Midbrain (tissue), 1 donor: ENCODE results near the gene DDO.
"Not testable (repeated sequence)": the region's sequence is repeated elsewhere in the genome, so short reads cannot be mapped to it uniquely, and the experiment has no call there.

ENCODE experiments used
- DNase-seq: peaks from one replicate; lab custom pipeline; 2025; lab: John Stamatoyannopoulos, UW

DDO gene, protein sequence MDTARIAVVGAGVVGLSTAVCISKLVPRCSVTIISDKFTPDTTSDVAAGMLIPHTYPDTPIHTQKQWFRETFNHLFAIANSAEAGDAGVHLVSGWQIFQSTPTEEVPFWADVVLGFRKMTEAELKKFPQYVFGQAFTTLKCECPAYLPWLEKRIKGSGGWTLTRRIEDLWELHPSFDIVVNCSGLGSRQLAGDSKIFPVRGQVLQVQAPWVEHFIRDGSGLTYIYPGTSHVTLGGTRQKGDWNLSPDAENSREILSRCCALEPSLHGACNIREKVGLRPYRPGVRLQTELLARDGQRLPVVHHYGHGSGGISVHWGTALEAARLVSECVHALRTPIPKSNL

DNA sequence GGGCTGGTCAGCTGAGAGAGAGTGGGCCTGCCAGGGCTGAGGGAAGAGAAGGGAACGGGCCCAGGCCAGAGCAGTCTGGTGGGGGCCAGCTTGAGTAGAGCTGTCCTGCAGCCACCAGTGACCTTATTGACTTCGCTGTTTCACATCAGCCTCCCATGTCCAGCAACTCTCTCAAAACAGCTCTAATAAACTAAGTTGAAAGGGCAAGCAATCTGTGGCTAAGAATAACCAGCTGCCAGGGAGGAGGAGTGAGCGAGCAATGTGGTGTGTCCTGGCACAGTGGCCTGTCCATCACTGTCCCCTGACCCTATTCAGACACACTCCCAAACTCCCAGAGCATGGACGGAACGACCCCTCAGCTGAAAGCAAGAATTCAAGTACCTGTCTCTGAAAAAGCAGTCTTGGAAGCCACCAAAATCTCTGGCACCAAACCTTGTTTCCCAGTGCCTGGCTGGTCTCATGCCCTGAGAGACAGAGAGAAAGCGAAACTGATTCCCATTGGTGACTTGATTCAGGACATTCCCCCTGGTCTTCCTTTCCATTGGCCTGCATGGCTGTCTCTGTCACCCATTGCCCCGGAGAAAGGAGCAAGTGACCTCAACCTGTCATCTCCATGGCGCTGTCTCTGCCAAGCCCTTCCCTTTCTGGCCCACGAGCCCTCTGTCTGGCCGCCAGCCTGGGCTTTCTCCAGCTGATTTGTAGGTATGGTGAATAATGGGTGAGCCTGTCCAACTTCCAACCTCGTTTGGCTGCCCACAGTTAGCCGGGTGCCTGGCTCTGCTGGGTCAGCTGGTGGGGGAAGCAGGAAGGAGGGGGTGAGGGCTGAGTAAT lies at the start of gene DDO:
Gene DDO (minus strand): TSS at position 490 of the 831 bp plus-strand sequence. CDS start 2,113 bp downstream, outside the sequence.
- DNase-seq, result peak; percentile 86

DNA sequence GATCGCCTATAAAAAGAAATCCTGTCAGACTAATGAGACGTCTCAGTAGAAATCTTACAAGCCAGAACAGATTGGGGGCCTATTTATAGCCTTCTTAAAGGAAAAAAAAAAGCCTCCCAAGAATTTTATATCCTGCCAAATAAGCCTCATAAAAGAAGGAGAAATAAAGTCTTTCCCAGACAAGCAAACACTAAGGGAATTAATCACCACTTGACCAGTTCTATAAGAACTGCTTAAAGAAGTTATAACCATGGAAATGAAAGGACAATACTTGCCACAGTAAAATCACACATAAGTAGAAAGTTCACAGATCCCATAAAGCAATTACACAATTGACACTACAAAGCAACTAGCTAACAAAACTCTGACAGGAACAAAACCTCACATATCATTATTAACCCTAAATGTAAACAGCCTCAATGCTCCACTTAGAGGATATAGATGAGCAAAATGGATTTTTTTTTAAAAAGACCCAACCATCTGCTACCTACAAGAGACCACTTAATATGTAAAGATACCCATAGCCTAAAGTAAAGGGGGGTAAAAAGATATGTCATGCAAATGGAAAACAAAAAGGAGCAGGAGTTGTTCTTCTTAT lies 47.6 kb upstream of the DDO start:
- DNase-seq, result no peak

DNA sequence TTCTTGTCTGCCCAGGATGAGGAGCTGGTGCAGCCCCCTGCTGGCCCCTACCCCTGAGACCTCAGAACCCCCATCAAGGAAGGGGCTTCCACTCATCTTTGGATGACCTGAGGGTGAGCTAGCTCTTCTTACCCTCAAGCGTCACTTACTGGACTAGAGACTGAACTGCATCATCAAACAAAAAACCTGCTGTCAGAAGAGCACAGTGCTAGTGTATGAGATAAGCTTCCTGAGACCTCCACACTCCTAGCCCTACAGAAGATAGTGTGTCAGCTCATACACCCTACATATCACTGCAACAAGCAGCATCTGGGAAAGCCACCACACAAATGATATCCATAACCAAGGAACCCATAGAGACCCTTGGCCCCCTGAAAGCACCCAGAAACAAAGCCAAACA lies 46.0 kb upstream of the DDO start:
- no peak for DNase-seq

DNA sequence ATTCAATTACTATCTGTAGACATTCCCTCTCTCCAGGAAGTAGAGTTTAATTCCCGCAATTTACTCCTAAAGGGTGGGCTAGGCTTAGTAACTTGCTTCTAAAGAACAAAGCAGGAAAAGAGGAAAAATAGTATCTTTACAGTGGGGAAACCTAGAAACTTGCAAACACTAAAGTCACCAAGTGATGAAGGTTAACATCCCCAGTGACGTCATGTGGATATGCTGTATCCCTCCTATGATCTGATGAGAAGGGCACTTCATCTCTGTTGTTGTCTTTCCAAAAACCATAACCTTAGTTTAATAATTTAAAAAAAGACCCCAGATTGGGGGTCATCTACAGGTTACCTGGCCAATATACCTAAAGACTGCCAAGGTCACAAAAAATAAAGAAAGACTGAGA lies 43.8 kb upstream of the DDO start:
- DNase-seq, result no peak

DNA sequence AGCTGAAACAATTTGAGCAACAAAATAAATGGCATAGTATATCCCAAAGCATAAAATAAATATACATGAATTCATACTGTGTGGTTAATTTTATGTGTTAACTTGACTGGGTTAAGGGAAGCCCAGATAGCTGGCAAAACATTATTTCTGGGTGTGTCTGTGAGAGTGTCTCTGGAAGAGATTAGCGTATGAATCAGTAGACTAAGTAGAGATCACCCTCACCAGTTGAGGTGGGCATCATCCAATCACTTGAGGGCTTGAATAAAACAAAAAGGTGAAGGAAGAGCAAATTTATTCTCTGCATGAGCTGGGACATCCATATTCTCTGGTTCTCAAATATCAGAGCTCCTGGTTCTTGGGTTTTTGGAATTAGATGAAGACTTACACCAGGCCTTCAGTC lies 43.1 kb upstream of the DDO start:
- no peak for DNase-seq

DNA sequence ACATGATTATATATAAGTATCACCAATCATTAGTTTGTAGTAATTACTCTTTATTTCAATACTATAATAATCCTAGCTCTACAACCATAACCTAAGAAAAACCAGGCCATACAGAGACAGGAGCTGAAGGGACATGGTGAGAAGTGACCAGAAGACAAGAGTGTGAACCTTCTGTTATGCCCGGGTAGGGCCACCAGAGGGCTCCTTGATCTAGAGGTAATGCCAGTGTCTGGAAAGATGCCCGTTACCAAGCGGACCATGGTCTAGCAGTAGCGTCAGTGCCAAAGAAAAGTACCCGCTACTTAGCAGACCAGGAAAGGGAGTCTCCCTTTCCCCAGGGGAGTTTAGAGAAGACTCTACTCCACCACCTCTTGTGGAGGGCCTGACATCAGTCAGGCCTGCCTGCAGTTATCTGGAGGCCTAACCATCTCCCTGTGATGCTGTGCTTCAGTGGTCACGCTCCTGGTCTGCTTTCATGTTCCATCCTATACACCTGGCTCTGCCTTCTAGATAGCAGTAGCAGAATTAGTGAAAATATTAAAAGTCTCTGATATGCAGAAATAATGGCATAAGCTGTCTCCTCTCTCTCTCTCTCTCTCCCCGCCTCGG lies 42.3 kb upstream of the DDO start:
- not testable (repeated sequence) for DNase-seq

DNA sequence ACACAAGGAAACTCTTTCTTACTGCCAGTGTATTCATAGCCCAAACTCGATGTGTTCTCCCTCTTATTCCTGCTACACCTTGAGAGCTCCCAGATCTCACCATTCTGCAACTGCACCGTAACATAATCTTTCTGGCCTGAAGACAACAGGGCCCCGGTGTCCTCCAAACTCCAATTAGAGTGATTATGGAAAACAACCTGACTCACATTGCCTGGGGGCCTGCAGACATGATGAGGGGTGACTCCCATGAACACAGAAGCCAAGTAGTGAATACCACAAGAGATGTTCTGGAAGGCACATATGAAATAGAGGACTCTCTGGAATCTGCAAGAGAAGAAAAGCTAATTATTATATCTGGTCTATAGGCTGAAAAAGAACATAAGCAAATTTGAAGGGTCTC lies 41.3 kb upstream of the DDO start:
- DNase-seq, result no peak

DNA sequence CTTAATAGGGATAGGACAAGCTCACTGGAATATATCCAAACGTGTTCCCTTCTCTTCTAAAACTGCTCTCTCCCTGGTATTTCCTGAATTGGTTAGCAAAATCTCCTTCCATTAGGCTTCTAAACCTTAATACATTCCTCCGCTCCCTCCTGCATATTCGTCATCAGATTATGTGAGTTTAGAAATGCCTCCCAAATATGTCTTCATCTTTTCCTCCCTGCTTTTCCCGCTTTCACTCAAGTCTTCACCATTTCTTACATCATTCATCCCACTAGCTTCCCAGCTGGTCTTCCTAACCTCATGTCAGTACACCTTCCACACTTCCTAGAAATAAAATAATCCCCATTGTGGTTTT lies 34.1 kb upstream of the DDO start:
- no peak for DNase-seq

DNA sequence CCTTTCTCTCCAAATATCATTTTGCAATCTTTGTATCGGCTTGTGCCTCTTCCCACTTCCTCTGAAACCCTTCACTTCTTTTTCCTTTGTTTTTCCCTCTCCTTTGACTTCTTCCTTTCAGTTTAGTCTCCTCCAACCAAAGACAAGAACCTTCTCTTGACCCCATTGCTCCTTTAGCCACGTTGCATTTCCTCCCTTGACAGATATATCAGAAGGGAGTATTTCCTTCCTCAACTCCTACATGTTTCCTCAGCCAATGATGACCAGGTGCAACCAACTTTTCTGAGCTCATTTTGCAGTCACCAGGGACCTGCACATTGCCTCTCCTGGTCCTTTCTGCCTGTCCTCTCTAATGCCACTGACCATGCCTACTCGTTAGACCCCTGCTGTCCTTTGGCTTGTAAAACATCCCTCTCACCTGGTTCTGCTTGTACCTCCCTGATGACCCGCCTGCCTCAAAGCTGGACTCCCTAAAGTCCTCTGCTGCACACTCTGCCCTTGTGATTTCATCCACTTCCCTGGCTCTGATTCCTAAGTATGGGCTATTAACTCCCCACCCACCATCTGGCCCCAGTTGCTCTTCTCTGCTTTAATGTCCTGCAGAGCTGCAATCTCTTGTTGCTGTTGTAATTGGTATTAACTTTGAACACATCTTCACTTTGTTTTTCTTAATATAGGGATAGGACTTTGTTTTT lies 33.6 kb upstream of the DDO start:
- no peak for DNase-seq

DNA sequence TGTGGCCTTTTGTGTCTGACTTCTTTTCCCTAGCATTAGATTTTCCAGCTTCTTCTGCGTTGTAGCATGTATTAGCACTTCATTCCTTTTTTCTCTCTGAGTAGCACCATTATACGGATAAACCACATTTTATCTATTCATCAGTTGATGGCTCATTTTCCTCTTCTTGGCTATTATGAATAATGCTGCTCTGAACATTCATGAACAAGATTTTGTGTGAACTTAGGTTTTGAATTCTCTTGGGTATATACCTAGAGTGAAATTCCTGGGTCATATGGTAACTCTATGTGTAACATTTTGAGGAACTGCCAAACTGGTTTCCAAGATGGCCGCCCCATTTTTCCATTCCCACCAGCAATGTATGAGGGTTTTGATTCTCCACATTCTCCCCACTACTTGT lies 32.4 kb upstream of the DDO start:
- DNase-seq, result no peak

DNA sequence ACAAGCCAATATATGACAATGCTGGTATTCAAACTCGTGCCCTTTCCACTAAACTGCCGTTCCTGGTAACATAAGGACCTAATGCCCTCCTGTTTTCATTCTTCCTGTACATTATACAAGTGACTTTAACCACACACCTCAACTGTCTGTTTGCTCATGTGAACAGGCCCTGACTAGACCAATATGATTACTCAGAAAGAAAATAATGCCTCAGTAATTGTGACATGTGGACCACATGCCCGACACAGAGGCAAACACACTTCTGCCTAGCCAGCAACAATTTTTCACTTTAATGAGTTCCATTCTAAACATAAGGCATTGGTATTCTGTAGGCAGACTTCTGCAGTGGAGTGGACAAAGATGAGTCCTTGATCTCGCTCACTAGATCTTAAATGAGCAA lies 31.0 kb upstream of the DDO start:
- no peak for DNase-seq

DNA sequence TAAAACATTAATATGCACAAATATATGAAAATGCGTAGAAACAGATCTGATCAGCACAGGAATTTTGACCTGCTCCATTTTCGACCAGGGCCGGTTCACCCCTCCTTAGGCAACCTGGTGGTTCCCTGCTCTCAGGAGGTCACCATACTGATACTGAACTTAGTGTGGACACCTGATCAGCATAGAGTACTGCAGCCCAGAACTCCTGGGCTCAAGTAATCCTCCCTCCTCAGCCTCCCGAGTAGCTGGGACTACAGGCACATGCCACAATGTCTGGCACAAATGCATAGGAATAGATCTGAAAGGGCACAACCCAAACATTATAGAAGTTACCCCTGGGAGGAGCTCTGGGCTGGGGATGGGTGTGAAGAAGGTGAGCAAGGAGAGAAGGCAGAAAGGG lies 24.7 kb upstream of the DDO start:
- no peak for DNase-seq

DNA sequence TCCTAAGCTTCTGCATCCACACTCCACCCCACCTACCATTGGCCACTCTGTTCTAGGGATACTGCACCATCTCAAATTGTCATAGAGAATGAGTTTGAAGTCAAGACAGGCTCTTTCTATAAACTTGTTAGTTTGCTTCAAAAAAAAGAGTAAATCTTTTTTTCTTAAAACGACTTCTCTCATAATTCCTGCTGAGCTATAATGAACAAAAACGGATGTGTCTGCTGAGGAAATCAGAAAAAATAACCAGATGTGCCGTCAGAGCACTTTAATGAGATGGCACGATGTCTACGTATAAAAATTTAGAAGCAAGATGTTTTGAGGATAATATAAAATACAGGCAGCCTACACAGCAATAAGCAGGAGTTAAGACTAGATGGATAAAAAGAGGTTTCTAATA lies 24.0 kb upstream of the DDO start:
- no peak for DNase-seq

DNA sequence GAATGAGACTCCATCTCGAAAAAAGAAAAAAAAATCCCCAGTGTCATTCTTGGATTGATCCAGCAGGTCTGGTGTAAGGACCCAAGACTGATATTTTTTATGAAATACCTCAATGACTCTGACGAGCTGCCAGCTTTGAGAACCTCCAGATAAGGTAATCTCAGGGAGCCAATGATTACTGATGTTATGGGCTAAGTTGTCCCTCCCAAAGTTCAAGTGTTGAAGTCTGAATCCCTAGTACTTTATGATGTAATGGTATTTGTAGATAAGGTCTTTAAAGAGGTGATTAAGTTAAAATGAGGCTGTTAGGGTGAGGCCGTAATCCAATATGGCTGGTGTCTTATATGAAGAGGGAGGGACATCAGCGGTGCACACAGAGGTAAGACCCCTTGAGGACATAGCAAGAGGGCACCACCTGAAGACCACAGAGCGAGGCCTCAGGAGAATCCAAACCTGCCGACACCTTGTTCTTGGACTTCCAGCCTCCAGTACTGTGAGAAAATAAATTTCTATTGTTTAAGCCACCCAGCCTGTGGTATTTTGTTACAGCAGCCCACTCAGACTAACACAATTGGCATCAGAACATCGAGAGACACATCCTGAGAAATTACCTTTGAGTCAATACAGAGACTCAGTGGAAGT lies 19.7 kb upstream of the DDO start:
- DNase-seq, result no peak

DNA sequence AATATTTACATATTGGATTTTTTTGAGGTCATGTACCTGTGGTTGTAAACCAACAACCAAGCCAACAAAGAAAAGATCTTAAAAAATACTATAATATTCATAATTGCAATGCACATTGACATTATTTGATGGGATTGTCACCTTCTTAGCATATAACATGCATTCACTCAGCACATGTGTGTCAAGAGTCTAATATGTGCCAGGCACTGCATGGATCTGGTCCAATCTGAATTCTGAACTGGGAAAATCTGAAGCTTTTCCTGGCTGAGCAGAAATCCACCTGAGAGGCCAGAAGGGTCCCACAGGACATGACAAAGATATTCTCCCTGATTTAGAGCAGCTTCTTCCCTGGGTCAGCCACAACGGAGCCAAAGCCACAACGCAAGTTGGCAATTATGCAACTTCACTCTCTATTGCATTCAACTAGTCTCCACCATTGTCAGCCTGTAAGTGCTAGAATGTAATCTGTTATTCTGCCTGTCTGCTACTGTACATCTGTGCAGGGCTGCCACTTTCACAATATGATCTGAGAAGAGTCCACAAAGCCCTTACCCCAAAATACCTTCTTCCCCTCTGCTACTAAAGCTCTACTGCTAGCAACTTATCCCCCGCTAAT lies 17.0 kb upstream of the DDO start:
- DNase-seq, result no peak

DNA sequence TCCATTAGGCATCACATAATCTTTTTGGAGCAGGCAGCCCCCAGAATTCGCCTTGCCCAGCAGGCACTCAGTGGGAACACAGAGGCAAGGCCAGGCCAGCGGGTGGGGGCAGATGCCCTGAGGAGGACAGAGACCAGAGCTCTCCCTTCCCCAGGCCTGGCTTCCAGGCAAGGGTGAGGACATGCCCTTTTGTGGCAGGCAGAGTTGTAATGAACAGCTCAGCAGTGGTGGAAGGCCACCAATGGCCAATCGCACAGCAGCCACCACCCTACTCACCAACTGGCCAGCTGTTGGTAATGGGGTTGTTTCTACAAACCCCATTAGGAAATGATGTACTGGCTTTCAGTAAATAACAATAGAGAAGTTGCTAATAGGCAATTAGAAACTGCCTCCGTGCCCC lies 15.4 kb upstream of the DDO start:
- no peak for DNase-seq

DNA sequence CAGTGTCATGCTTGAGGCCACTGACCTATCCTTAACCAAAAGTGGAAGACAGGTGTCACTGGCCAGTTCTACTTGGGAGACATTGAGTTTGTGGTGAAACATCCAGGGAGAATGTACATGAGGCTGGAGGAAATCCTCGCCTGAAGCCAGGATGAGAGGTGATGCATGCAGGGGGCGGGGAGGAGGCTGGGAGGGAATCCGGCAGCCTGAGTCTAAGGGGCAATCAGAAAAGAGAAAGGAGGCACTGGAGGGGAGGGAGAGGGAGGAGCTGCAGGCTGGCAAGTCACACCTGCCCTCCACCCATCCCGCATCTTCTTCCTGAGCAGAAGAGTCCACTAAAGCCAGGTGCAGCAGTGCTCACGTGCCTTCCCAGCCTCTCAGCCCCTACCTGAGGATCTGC lies 14.9 kb upstream of the DDO start:
- no peak for DNase-seq

DNA sequence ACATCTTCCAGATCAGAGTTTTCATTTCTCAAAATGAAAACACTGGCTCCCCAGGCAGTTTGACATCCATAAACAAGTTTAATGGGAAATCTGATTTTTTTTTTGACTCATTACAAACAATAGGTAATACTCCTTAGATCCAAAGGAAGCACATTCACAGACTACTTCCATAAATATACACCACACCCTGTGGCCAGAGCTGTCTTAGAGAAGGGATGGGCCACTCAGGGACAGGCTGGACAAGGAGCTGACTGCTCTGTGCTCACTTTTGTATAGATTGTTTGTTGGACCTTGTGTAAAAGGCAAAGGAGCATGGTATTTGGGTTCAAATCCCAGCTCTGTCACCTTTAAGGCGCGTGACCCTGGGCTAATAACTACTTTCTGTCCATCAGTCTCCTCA lies 12.8 kb upstream of the DDO start:
- no peak for DNase-seq

DNA sequence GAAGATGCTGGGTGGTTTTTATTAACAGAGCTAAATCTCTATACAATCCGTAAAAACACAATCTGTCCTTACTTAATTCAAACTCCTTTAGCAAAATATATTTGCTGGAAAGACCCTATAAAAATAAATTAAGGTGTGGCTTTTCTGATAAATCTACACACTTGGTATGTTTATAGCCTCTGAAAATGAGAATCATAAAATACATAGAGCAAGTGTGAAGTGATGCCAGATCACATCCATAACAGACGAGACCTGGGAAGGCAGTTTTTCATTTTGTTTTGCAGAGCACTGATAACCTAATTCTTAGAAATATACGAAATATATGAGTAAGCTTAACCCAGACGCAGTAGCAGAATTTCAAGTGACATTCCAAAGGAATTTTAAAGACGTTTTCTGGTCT lies 10.4 kb upstream of the DDO start:
- no peak for DNase-seq

DNA sequence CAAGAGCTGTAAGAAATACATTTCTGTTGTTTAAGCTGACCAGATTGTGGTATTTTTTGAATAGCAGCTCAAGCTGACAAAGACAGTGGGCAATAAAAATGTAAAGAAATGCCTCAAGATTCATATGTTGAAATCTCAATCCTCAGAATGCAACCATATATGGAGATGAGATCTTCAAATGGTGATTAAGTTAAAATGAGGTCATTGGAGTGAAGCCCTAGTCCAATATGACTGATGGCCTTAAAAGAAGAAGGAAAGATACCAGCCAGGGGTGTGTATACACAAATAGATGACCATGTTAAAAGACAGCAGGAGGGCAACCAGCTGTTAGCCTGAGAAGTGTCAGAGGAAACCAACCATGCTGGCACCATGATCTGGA lies 7.1 kb upstream of the DDO start:
- no peak for DNase-seq

DNA sequence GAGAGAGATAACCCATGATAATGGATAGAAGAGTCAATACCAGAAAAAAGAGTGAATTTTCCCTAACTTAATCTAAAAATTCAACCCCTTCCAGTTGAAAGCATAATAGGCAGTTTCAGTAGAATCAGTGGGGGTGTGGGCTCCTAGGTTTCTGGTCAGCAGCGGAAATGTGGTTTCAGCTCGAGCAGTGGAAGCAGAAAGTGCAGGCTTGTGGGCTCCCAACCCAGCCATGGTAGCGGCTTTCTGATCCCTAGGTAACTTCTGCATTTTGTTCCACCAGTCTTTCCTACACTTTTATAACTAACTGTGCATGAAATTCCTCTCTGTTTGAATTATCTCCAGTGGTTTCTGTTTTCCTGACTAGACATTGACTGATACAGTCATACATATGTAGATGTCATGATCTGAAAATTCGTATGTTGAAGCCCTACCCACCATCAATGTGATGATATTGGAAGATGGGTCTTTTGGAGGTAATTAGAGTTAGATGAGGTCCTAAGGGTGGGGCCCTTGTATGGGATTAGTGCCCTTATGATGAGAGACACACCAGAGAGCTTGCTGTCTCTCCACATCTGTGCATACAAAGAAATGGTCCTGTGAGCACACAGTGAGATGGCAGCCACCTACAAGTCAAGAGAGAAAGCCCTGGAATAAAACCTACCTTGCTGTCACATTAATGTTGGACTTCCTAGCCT lies 6.5 kb upstream of the DDO start:
- no peak for DNase-seq
